HG03521 (cell line): ENCODE measurements around the gene ARG2.

Experiments
- ATAC-seq: cut with Tn5 transposase; IDR thresholded peaks from one replicate; pipeline ENCODE4 v1.9.1; 2021; ENCODE audit warnings: mild to moderate bottlenecking, moderate library complexity; ENCODE audit not compliant: unreplicated experiment

The ARG2 gene

GRCh38 chr14:67680121-67680602 is 60.4 kb downstream of the ARG2 start:
- peak; percentile 90 for ATAC-seq

GRCh38 chr14:67680941-67681340 is 61.2 kb downstream of the ARG2 start:
- no peak for ATAC-seq

GRCh38 chr14:67683842-67684241 is 64.1 kb downstream of the ARG2 start:
- no peak for ATAC-seq

GRCh38 chr14:67690011-67690410 is 70.3 kb downstream of the ARG2 start:
- no peak for ATAC-seq

GRCh38 chr14:67694791-67695393 is 75.2 kb downstream of the ARG2 start:
- ATAC-seq = peak; percentile 86

- ATAC-seq = peak; percentile 72
Observed at GRCh38 chr14:67695394-67695949, 75.8 kb downstream of the ARG2 start, which contains the start of gene RDH11. TSS of gene RDH11 (minus strand) at chr14:67695764. CDS start at chr14:67695703, 61 bp downstream.

GRCh38 chr14:67697006-67697405 is 77.3 kb downstream of the ARG2 start:
- no peak for ATAC-seq

- ATAC-seq = no peak
Observed at GRCh38 chr14:67698179-67698578, 78.5 kb downstream of the ARG2 start.
